BE2C (cell line): ENCODE measurements around the gene GZF1.

Experiments
- DNase-seq: peaks from one replicate; pipeline ENCODE4 v3.0.0-alpha.2; 2020
- H3K27me3 ChIP-seq: fragments of 250-450 bp; sonication (Bioruptor Pico); 2 replicates; pipeline ENCODE4 v1.5.1; 2020; ENCODE audit warnings: mild to moderate bottlenecking
- H3K36me3 ChIP-seq: fragments of 250-450 bp; sonication (Bioruptor Pico); 2 replicates; pipeline ENCODE4 v1.5.1; 2020; ENCODE audit warnings: mild to moderate bottlenecking
- H3K4me1 ChIP-seq: fragments of 250-450 bp; sonication (Bioruptor Pico); 2 replicates; pipeline ENCODE4 v1.5.1; 2020
- H3K4me3 ChIP-seq: 2 replicates; pipeline ENCODE4 v1.5.1; 2011; ENCODE audit warnings: low read depth, low read length
- H3K9me3 ChIP-seq: fragments of 250-450 bp; sonication (Bioruptor Pico); 2 replicates; pipeline ENCODE4 v1.5.1; 2020
- TF ChIP-seq, protein P1 (sequence below): IDR thresholded peaks from 2 replicates; pipeline ENCODE4 v1.5.1; 2012; ENCODE audit warnings: mild to moderate bottlenecking, low read depth, low read length

GZF1 gene

DNA sequence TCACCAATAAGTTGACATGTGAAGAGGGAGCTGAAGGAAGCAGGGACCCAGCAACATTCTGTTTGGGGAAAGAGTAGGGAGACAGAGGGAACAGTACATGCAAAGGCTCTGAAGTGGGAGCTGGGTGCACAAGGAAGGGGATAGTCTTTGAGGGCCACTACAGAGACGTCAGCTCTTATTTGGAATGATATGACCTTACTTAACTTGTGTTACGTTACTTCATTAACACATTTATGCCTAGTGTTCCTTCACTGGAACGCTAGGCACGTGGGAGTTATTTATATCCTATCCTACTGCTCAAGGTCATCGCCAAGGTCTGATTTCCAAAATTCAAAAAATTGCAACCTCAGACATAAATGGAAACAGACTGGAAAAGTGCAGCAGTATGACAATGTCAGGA is 39.1 kb downstream of the GZF1 start:
- no peaks in the 10 kb centered on the region for H3K4me1 ChIP-seq
- no peak for DNase-seq
- no peaks in the 10 kb centered on the region; the same call in 1 of the 2 replicates for H3K36me3 ChIP-seq
- H3K27me3 ChIP-seq = no peaks in the 10 kb centered on the region
- H3K4me3 ChIP-seq = no peak overlapping the region
- H3K9me3 ChIP-seq = no peaks in the 10 kb centered on the region
- TF ChIP-seq, protein P1, sequence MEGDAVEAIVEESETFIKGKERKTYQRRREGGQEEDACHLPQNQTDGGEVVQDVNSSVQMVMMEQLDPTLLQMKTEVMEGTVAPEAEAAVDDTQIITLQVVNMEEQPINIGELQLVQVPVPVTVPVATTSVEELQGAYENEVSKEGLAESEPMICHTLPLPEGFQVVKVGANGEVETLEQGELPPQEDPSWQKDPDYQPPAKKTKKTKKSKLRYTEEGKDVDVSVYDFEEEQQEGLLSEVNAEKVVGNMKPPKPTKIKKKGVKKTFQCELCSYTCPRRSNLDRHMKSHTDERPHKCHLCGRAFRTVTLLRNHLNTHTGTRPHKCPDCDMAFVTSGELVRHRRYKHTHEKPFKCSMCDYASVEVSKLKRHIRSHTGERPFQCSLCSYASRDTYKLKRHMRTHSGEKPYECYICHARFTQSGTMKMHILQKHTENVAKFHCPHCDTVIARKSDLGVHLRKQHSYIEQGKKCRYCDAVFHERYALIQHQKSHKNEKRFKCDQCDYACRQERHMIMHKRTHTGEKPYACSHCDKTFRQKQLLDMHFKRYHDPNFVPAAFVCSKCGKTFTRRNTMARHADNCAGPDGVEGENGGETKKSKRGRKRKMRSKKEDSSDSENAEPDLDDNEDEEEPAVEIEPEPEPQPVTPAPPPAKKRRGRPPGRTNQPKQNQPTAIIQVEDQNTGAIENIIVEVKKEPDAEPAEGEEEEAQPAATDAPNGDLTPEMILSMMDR = no peak

DNA sequence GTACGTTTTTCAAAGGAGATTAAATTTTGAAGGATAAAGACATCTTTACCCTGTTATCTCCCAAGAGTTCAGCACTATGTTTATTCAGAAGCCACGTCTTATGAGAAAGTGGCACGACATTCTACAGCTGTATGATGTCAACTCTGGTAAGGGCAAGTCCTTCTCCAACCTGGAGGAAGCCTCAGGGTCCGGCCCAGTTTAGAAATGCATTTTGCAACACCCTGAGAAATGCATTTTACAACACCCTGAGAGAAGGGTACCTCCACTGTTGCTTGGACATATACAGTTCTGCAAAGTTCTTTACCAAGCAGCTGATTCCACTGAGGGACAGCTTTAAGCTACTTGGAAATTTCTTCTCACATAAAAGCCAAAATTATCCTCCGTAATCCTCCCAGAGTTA is 41.8 kb downstream of the GZF1 start:
- TF ChIP-seq, protein P1 = no peak
- DNase-seq = no peak
- H3K4me3 ChIP-seq = no peak overlapping the region
- H3K4me1 ChIP-seq = no peaks in the 10 kb centered on the region
- no peaks in the 10 kb centered on the region for H3K9me3 ChIP-seq
- H3K36me3 ChIP-seq = no peaks in the 10 kb centered on the region; the same call in 1 of the 2 replicates
- H3K27me3 ChIP-seq = no peaks in the 10 kb centered on the region

DNA sequence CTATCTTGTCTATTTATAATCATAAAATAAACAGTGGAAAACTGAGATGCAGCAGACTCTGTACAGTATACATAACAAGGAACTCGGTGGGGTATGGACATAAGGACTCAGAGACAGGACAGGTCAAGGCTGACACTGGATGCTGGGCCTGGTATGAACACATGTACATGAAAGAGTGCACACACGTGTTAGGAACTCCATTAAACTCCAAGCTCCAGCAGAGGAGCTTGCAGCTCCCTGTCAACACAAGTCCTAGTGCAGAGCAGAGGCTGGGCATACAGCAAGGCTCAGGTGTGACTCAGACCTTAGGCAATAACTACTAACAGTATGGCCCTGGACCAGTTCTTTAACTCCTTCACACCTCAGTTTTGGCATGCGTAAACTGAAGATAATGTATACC is 42.2 kb downstream of the GZF1 start:
- Histone ChIP-seq H3K4me3 (no peak overlapping the region), H3K9me3 (no peaks in the 10 kb centered on the region), H3K4me1 (no peaks in the 10 kb centered on the region), H3K36me3 (no peaks in the 10 kb centered on the region; the same call in 1 of the 2 replicates), H3K27me3 (no peaks in the 10 kb centered on the region)
- no peak for DNase-seq
- TF ChIP-seq, protein P1 = no peak

DNA sequence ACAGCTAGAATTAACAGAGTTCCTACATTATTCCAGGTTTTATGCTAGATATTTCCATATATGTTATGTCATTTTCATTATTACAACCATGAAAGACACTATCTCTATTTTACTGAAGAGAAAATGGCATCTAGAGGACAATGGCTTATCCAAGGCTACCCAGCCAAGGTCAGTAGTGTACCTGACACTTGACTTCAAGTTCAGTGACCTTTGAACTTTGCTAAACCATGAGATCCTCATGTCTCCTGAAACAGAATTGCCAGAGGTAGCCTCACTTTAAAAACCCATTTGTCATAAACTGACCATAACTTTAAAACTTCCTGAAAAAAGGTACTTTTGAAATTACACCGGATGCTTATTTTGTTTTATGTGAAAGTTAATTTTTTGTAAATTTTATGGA is 44.9 kb downstream of the GZF1 start:
- TF ChIP-seq, protein P1 = no peak
- H3K4me1 ChIP-seq = no peaks in the 10 kb centered on the region
- no peaks in the 10 kb centered on the region; the same call in 1 of the 2 replicates for H3K36me3 ChIP-seq
- H3K27me3 ChIP-seq = no peaks in the 10 kb centered on the region
- no peak for DNase-seq
- no peak overlapping the region for H3K4me3 ChIP-seq
- H3K9me3 ChIP-seq = no peaks in the 10 kb centered on the region

DNA sequence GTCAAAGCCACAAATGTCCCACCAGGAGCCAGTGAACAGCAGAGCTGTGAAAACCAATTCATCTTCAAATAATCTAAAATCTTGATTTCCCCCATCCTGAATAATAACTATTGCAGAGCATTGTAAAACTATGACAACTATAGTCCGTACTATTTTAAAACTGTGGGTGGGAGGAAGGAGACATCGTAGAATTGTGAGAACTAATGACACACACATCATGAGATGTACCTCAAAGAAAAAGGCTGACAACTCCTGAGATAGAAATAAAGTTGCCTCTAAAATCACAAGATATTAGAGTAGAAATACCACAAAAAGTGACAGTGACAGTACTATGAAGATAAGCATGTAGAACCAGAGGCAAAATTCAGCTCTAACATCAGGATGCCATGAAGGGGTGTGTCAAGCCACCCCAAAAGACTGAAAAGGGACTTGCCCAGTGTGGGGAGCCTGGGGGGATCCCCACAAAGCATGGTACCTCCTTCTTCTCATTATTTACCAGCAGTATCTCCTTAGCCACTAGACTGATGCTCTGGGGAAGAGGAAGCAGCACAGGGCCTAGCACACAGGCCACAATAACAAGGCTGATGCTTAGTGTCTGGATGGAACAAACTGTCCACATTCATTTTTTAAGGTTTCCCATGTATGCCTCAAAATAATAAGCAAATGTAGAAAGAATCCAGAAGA is 45.9 kb downstream of the GZF1 start:
- Histone ChIP-seq H3K4me1 (no peaks in the 10 kb centered on the region), H3K27me3 (no peaks in the 10 kb centered on the region), H3K9me3 (no peaks in the 10 kb centered on the region), H3K36me3 (no peaks in the 10 kb centered on the region), H3K4me3 (no peak overlapping the region)
- no peak for DNase-seq
- TF ChIP-seq, protein P1 = no peak

DNA sequence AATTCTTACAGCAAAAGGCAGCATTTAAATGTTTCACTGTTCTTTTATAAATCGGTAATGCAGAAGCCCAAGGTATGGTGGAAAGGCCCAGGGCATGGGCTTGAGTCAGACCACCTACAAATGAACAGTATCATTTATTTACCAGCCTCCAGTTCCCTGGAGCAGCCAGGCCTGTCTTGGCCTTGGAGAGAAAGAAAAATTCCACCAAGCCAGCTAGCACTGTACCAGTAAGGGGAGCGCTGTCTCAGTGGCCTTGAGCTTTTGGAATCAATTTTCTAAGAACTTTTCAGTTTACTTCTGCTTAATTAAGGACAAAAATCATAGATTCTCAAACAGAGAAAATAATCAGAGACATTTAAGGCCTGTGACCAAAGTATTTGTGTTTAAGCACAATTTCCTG is 47.0 kb downstream of the GZF1 start:
- TF ChIP-seq, protein P1 = no peak
- H3K4me1 ChIP-seq = no peaks in the 10 kb centered on the region
- no peaks in the 10 kb centered on the region for H3K9me3 ChIP-seq
- no peaks in the 10 kb centered on the region for H3K27me3 ChIP-seq
- DNase-seq = no peak
- no peak overlapping the region for H3K4me3 ChIP-seq
- no peaks in the 10 kb centered on the region for H3K36me3 ChIP-seq
